IPS DF 6.9 (cell line): ENCODE results near the gene ABCA1.
A peak's percentile ranks its signal among the peaks of the same experiment; 100 is the strongest.

ENCODE experiments used
- DNase-seq: peaks from one replicate; pipeline ENCODE4 v3.0.0-alpha.2; 2013; ENCODE audit warnings: low read depth, low spot score
- H3K27ac ChIP-seq: one replicate; pipeline ENCODE4 v1.5.1; 2013; ENCODE audit warnings: low read length, control low read depth
- H3K27me3 ChIP-seq: 2 replicates; pipeline ENCODE4 v1.6.1; 2013; ENCODE audit warnings: mild to moderate bottlenecking, low read length; ENCODE audit not compliant: control insufficient read depth, insufficient read depth
- H3K36me3 ChIP-seq: 2 replicates; pipeline ENCODE4 v1.6.1; 2013; ENCODE audit warnings: low read length; ENCODE audit not compliant: control insufficient read depth, insufficient read depth
- H3K4me1 ChIP-seq: 2 replicates; pipeline ENCODE4 v1.6.1; 2013; ENCODE audit warnings: low read length; ENCODE audit not compliant: control insufficient read depth, insufficient read depth
- H3K4me3 ChIP-seq: 2 replicates; pipeline ENCODE4 v1.5.1; 2013; ENCODE audit warnings: mild to moderate bottlenecking, low read length
- H3K9me3 ChIP-seq: 2 replicates; pipeline ENCODE4 v1.6.1; 2013; ENCODE audit warnings: low read length, inconsistent platforms; ENCODE audit not compliant: control insufficient read depth, insufficient read depth
- WGBS: extraction: QIAGEN DNeasy Blood & Tissue Kit; methylation state at CpG from one replicate; pipeline ENCODE4 v1.1.7; 2013; ENCODE audit warnings: mixed read lengths, missing lambda C conversion rate; ENCODE audit not compliant: insufficient read length, insufficient coverage; 5-methylcytosine and 5-hydroxymethylcytosine counted together

ABCA1 gene

GRCh38 chr9:104746798-104747197 lies 181.2 kb downstream of the ABCA1 start:
- no peak overlapping the region for H3K27ac ChIP-seq
- no peaks in the 10 kb centered on the region for H3K9me3 ChIP-seq
- no peaks in the 10 kb centered on the region for H3K27me3 ChIP-seq
- H3K4me3 ChIP-seq: peak overlapping the region; percentile 96; the same call in 1 of the 2 replicates
- H3K36me3 ChIP-seq: no peaks in the 10 kb centered on the region
- no peak for DNase-seq
- no peaks in the 10 kb centered on the region for H3K4me1 ChIP-seq
- no CpG with 5 or more reads among the region's 1 CpG for WGBS

- DNase-seq: no peak
- Histone ChIP-seq H3K4me3 (no peak overlapping the region), H3K9me3 (no peaks in the 10 kb centered on the region), H3K4me1 (no peaks in the 10 kb centered on the region), H3K27me3 (no peaks in the 10 kb centered on the region), H3K27ac (no peak overlapping the region), H3K36me3 (no peaks in the 10 kb centered on the region)
- WGBS: 100% methylated on average over 1 of the region's 2 CpGs
These were observed 181.7 kb downstream of the ABCA1 start for GRCh38 chr9:104746285-104746684.

GRCh38 chr9:104745852-104746251 lies 182.1 kb downstream of the ABCA1 start:
- WGBS: no CpG with 5 or more reads among the region's 1 CpG
- Histone ChIP-seq H3K4me3 (no peak overlapping the region), H3K4me1 (no peaks in the 10 kb centered on the region), H3K27ac (no peak overlapping the region), H3K36me3 (no peaks in the 10 kb centered on the region), H3K27me3 (no peaks in the 10 kb centered on the region), H3K9me3 (no peaks in the 10 kb centered on the region)
- DNase-seq: no peak

- Histone ChIP-seq H3K27me3 (no peaks in the 10 kb centered on the region), H3K36me3 (no peaks in the 10 kb centered on the region), H3K4me3 (no peak overlapping the region), H3K4me1 (no peaks in the 10 kb centered on the region), H3K27ac (no peak overlapping the region), H3K9me3 (no peaks in the 10 kb centered on the region)
- no CpG with 5 or more reads among the region's 7 CpGs for WGBS
- no peak for DNase-seq
These were observed 184.5 kb downstream of the ABCA1 start for GRCh38 chr9:104743376-104743985.

- DNase-seq: no peak
- no peaks in the 10 kb centered on the region for H3K36me3 ChIP-seq
- no peaks in the 10 kb centered on the region for H3K9me3 ChIP-seq
- no peak overlapping the region for H3K4me3 ChIP-seq
- WGBS: no CpG with 5 or more reads among the region's 1 CpG
- H3K27me3 ChIP-seq: no peaks in the 10 kb centered on the region
- no peak overlapping the region for H3K27ac ChIP-seq
- H3K4me1 ChIP-seq: no peaks in the 10 kb centered on the region
These were observed 187.3 kb downstream of the ABCA1 start for GRCh38 chr9:104740621-104741020.

- no peaks in the 10 kb centered on the region for H3K4me1 ChIP-seq
- no peaks in the 10 kb centered on the region for H3K9me3 ChIP-seq
- H3K36me3 ChIP-seq: no peaks in the 10 kb centered on the region
- H3K27me3 ChIP-seq: no peaks in the 10 kb centered on the region
- no peak for DNase-seq
- H3K4me3 ChIP-seq: no peak overlapping the region
- no peak overlapping the region for H3K27ac ChIP-seq
- WGBS: no CpG with 5 or more reads among the region's 3 CpGs
These were observed 189.5 kb downstream of the ABCA1 start for GRCh38 chr9:104738452-104738851.
